Upper lobe of left lung (tissue), 4 donors: Measurements from ENCODE around the gene DNASE1L1.

ENCODE experiments used
- EP300 ChIP-seq, 4 donors: sonication (generic); formaldehyde crosslinking; IDR thresholded peaks; one replicate each; pipeline ENCODE4 v1.5.1; 2017; ENCODE audit warnings: antibody characterized with exemption in 4 of 4, control low read depth in 2 of 4
- POLR2A ChIP-seq, 4 donors: fragments of 450-650 bp; IDR thresholded peaks; one replicate each; pipeline ENCODE4 v1.5.1; 2016 to 2017; ENCODE audit warnings: antibody characterized with exemption in 4 of 4, mild to moderate bottlenecking in 2 of 4
- POLR2AphosphoS5 ChIP-seq, 2 donors: sonication (generic); formaldehyde crosslinking; IDR thresholded peaks; one replicate each; pipeline ENCODE4 v1.5.1; 2017; ENCODE audit warnings: antibody characterized with exemption in 2 of 2
- TF ChIP-seq, protein P1 (sequence below), 6 experiments: fragments of 450-650 bp in 4 of 6; fragments of 200-600 bp in 2 of 6; sonication (generic) in 2 of 6; IDR thresholded peaks; one replicate each; pipeline ENCODE4 v1.5.1; 2016 to 2019; ENCODE audit warnings: antibody characterized with exemption in 6 of 6

DNA sequence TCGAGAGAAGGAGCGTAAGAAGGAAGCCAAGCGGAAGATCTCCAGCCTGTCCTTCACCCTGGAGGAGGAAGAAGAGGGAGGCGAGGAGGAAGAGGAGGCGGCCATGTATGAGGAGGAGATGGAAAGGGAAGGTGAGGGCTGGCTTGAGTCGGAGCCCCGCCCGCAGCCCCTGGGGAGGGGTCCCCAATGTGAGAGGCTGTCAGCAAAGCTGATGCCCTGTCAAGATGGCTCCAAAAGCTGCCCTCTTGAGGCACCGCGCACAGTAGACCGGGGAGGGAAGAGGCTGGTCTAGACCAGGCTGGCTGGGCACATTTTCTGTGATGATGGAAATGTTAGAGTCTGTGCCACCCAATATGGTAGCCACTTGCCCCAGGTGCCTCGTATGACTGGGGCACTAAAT is 37.4 kb upstream of the DNASE1L1 start:
- TF ChIP-seq, protein P1, sequence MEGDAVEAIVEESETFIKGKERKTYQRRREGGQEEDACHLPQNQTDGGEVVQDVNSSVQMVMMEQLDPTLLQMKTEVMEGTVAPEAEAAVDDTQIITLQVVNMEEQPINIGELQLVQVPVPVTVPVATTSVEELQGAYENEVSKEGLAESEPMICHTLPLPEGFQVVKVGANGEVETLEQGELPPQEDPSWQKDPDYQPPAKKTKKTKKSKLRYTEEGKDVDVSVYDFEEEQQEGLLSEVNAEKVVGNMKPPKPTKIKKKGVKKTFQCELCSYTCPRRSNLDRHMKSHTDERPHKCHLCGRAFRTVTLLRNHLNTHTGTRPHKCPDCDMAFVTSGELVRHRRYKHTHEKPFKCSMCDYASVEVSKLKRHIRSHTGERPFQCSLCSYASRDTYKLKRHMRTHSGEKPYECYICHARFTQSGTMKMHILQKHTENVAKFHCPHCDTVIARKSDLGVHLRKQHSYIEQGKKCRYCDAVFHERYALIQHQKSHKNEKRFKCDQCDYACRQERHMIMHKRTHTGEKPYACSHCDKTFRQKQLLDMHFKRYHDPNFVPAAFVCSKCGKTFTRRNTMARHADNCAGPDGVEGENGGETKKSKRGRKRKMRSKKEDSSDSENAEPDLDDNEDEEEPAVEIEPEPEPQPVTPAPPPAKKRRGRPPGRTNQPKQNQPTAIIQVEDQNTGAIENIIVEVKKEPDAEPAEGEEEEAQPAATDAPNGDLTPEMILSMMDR (IDR thresholded peaks at IDR 0.05): no peak
- no peak for TF ChIP-seq POLR2AphosphoS5 (IDR thresholded peaks at IDR 0.05)
- no peak for TF ChIP-seq POLR2A (IDR thresholded peaks at IDR 0.05)
- no peak for TF ChIP-seq EP300 (IDR thresholded peaks at IDR 0.05)
